GM12864 (cell line): ENCODE data around the gene MYL1.

ENCODE experiments used
- DNase-seq: peaks from one replicate; pipeline ENCODE4 v3.0.0-alpha.2; 2011; ENCODE audit warnings: low read depth
- H3K4me3 ChIP-seq: 2 replicates; pipeline ENCODE4 v1.5.1; 2011; ENCODE audit warnings: mild to moderate bottlenecking, low read depth, low read length, control low read depth
- TF ChIP-seq, protein P1 (sequence below): IDR thresholded peaks from 2 replicates; pipeline ENCODE4 v1.5.1; 2011; ENCODE audit warnings: low read depth, mild to moderate bottlenecking, moderate library complexity, low read length, control low read depth, inconsistent platforms; ENCODE audit errors: missing control alignments

MYL1 gene

DNA sequence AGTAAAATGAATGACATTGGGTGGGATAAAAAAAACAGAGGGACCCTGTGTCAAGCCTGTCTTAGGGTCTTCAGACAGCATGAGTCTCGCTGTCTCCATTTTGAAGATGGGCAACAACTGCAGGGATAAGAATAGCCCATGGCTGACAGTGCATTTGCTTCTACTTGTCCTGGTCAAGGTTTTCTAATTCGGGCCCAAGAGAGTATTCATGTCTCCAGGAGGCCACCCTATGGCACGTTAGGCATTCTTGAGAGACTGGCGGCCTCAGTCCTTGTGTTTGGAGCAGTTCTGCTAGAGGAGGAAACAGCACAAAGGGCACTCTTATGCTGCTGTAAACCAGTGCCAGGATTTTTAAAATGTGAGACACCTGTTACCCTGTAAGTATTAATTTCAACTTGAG lies 9.5 kb upstream of the MYL1 start:
- TF ChIP-seq, protein P1, sequence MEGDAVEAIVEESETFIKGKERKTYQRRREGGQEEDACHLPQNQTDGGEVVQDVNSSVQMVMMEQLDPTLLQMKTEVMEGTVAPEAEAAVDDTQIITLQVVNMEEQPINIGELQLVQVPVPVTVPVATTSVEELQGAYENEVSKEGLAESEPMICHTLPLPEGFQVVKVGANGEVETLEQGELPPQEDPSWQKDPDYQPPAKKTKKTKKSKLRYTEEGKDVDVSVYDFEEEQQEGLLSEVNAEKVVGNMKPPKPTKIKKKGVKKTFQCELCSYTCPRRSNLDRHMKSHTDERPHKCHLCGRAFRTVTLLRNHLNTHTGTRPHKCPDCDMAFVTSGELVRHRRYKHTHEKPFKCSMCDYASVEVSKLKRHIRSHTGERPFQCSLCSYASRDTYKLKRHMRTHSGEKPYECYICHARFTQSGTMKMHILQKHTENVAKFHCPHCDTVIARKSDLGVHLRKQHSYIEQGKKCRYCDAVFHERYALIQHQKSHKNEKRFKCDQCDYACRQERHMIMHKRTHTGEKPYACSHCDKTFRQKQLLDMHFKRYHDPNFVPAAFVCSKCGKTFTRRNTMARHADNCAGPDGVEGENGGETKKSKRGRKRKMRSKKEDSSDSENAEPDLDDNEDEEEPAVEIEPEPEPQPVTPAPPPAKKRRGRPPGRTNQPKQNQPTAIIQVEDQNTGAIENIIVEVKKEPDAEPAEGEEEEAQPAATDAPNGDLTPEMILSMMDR: no peak
- DNase-seq: no peak
- H3K4me3 ChIP-seq: no peak overlapping the region

DNA sequence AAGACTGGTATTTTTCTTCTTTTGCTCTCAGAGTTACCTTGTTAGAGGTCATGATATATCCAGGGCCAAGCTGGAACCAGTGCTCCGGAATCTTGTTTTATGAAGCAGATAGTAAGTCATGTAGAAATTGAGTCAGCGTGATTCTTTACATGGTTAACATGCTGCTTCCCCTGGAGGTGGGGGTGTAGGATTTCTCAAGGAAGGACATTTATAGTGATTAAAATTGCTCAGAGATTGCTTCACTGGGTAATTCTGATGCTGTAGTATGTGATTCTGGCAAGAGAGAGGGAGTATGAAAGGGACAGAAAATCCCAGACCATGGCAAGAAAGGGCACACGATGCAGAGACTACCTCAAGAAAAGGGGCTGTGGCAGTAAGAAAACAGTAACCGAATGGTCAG lies 8.0 kb upstream of the MYL1 start:
- no peak for DNase-seq
- TF ChIP-seq, protein P1: no peak

DNA sequence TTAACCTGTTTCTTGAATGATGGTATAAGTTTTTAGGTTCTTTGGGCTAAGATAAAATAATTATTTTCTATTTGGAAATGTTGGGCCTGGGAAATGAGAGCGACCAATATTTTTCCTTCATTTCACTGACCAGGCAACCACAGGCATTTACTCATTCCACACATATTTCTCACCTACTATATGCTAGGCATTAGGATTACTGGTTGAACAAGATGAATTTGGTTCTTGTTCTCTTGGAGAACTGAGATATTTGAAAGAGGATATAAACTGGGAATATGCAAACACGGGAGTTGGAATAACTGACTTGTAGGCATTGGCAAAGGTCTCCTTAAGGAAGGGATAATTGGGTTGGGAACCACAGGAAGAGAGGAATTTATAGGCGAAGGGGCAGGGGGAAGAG lies 3.9 kb upstream of the MYL1 start:
- no peak for DNase-seq
- TF ChIP-seq, protein P1: no peak
- no peak overlapping the region for H3K4me3 ChIP-seq

More for the DNA sequence above, 8.0 kb upstream of the MYL1 start:
- H3K4me3 ChIP-seq: no peak overlapping the region

- no peak for DNase-seq
- no peak overlapping the region for H3K4me3 ChIP-seq
- TF ChIP-seq, protein P1: no peak
Observed at GRCh38 chr2:210318486-210318885, 3.5 kb upstream of the MYL1 start.

GRCh38 chr2:210310550-210310949 lies 4.4 kb downstream of the MYL1 start:
- no peak for DNase-seq
- TF ChIP-seq, protein P1: no peak
- H3K4me3 ChIP-seq: no peak overlapping the region

DNA sequence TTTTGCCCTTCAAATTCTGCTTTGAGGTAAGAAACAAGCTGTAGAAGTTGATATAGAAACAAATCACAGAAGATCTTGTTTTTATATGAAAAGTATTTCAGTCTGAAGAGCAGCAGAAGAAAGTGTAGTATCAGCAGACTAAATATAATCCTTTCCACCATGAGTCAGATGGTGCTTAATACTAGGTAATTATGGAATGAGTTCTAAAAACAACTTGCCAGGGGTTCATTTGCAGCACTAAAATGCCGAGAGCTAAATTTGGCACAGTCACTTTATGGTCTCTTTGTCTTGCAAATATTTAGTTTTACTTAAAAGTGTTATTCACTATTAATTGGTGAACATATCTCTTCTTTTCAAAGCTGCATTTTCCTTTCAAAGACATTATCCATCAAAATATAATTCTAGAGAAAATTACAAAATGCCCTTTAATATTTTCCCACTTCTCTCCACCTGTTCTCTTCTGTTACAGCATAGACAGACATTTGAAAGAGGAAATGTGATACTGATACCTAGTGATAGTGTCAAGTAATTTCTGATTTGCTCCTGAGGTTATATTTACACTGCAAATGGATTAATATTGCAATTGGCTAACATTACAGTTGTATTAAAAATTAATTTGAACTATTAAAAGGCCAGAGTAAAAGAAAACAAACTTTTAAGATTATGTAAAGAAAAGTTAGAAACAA lies 5.3 kb downstream of the MYL1 start:
- H3K4me3 ChIP-seq: no peak overlapping the region
- TF ChIP-seq, protein P1: no peak
- no peak for DNase-seq

GRCh38 chr2:210303498-210303897 lies 11.5 kb downstream of the MYL1 start:
- no peak for DNase-seq
- TF ChIP-seq, protein P1: no peak
- no peak overlapping the region for H3K4me3 ChIP-seq
